ENCODE data around the gene TOB2.

GRCh38 chr22:41403532-41404318, 42.9 kb downstream of the TOB2 start:
- TF ChIP-seq, protein P1, sequence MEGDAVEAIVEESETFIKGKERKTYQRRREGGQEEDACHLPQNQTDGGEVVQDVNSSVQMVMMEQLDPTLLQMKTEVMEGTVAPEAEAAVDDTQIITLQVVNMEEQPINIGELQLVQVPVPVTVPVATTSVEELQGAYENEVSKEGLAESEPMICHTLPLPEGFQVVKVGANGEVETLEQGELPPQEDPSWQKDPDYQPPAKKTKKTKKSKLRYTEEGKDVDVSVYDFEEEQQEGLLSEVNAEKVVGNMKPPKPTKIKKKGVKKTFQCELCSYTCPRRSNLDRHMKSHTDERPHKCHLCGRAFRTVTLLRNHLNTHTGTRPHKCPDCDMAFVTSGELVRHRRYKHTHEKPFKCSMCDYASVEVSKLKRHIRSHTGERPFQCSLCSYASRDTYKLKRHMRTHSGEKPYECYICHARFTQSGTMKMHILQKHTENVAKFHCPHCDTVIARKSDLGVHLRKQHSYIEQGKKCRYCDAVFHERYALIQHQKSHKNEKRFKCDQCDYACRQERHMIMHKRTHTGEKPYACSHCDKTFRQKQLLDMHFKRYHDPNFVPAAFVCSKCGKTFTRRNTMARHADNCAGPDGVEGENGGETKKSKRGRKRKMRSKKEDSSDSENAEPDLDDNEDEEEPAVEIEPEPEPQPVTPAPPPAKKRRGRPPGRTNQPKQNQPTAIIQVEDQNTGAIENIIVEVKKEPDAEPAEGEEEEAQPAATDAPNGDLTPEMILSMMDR (IDR thresholded peaks at IDR 0.05): peak; percentile 93 to 98 (median 98)
- no peak for TF ChIP-seq POLR2A (IDR thresholded peaks at IDR 0.05)

Data from testis (tissue), 2 donors.